Smooth muscle cell (in vitro differentiated cells): ENCODE measurements around the gene VWF. TPM values are rescaled to one million over a fixed set of nuclear protein-coding genes. Genes with fewer than 3 reads are reported as not detected.

Experiments used
- DNase-seq: peaks from one replicate; lab custom pipeline; 2025; ENCODE audit not compliant: unreplicated experiment; lab: John Stamatoyannopoulos, UW
- H2AFZ ChIP-seq: fragments of 200-600 bp; sonication (generic); 2 replicates; pipeline ENCODE4 v1.6.0; 2016; ENCODE audit warnings: antibody characterized with exemption, low read depth, mild to moderate bottlenecking
- H3F3A ChIP-seq: fragments of 200-600 bp; sonication (generic); 2 replicates; pipeline ENCODE4 v1.6.0; 2017; ENCODE audit warnings: antibody characterized with exemption, low read depth
- H3K27ac ChIP-seq: fragments of 200-600 bp; sonication (generic); 2 replicates; pipeline ENCODE4 v1.5.1; 2016; ENCODE audit warnings: low read depth, mild to moderate bottlenecking
- H3K27me3 ChIP-seq: fragments of 200-600 bp; sonication (generic); 2 replicates; pipeline ENCODE4 v1.6.1; 2016; ENCODE audit warnings: low read depth, mild to moderate bottlenecking
- H3K36me3 ChIP-seq: fragments of 200-600 bp; sonication (generic); 2 replicates; pipeline ENCODE4 v1.5.1; 2016; ENCODE audit warnings: low read depth
- H3K4me1 ChIP-seq: fragments of 200-600 bp; sonication (generic); 2 replicates; pipeline ENCODE4 v1.5.1; 2016; ENCODE audit warnings: low read depth
- H3K4me2 ChIP-seq: fragments of 200-600 bp; sonication (generic); 2 replicates; pipeline ENCODE4 v1.6.0; 2016; ENCODE audit warnings: mild to moderate bottlenecking
- H3K4me3 ChIP-seq: fragments of 200-600 bp; sonication (generic); 2 replicates; pipeline ENCODE4 v1.5.1; 2016; ENCODE audit warnings: mild to moderate bottlenecking
- H3K79me2 ChIP-seq: fragments of 200-600 bp; sonication (generic); 2 replicates; pipeline ENCODE4 v1.6.0; 2016; ENCODE audit warnings: low read depth, mild to moderate bottlenecking
- H3K9ac ChIP-seq: fragments of 200-600 bp; sonication (generic); 2 replicates; pipeline ENCODE4 v1.6.0; 2016; ENCODE audit warnings: low read depth
- H3K9me3 ChIP-seq: fragments of 200-600 bp; sonication (generic); replicated peaks from 2 replicates; pipeline ENCODE4 v1.5.1; 2016; ENCODE audit warnings: low read depth
- H4K20me1 ChIP-seq: fragments of 200-600 bp; sonication (generic); 2 replicates; pipeline ENCODE4 v1.6.0; 2016; ENCODE audit warnings: low read depth
- CTCF ChIP-seq: fragments of 200-600 bp; sonication (generic); IDR thresholded peaks from 2 replicates; pipeline ENCODE4 v1.5.1; 2017; ENCODE audit warnings: borderline replicate concordance, mild to moderate bottlenecking, antibody characterized with exemption; ENCODE audit not compliant: insufficient read depth, poor library complexity, severe bottlenecking
- WGBS: methylation state at CpG from one replicate; pipeline ENCODE4 v1.1.7; 2016; ENCODE audit warnings: low lambda C conversion rate; 5-methylcytosine and 5-hydroxymethylcytosine counted together
- polyA plus RNA-seq: library from polyadenylated mRNA; unstranded; fragments of >200 nt; fragmentation: Nextera tagmentation; extraction: Ambion mirVana; gene quantifications from 2 replicates; pipeline ENCODE4 v1.2.1, GENCODE V29; 2016
- total RNA-seq: library from RNA; depleted of rRNA; stranded (reverse); fragments of >200 nt; gene quantifications from 2 replicates; pipeline ENCODE4 v1.2.3, GENCODE V29; 2014

Gene VWF
- total and polyA plus RNA-seq, 2 experiments from 2014 or later, result 0.19 TPM; not detected in 1

- Histone ChIP-seq H3F3A (no peaks in the 10 kb centered on the region), H3K9ac (no peak overlapping the region), H3K36me3 (no peaks in the 10 kb centered on the region), H3K4me2 (no peak overlapping the region), H3K9me3 (no peaks in the 10 kb centered on the region), H2AFZ (no peak overlapping the region), H3K27ac (no peak overlapping the region), H3K79me2 (no peaks in the 10 kb centered on the region), H4K20me1 (no peaks in the 10 kb centered on the region), H3K4me1 (no peaks in the 10 kb centered on the region), H3K27me3 (peaks cover 11% of the 10 kb centered on the region), H3K4me3 (no peak overlapping the region)
- WGBS, result 72% methylated on average over 5 of the region's 5 CpGs
- no peak for DNase-seq
- TF ChIP-seq CTCF, result no peak
Observed at GRCh38 chr12:5923751-5924150, 200.7 kb downstream of the VWF start.

GRCh38 chr12:5923043-5923605 is 201.3 kb downstream of the VWF start:
- WGBS, result 82% methylated on average over 9 of the region's 14 CpGs
- Histone ChIP-seq H2AFZ (no peak overlapping the region), H3K9ac (no peak overlapping the region), H3K4me3 (no peak overlapping the region), H3K4me1 (no peaks in the 10 kb centered on the region), H3F3A (no peaks in the 10 kb centered on the region), H3K79me2 (no peaks in the 10 kb centered on the region), H3K36me3 (no peaks in the 10 kb centered on the region), H3K27ac (no peak overlapping the region), H3K4me2 (no peak overlapping the region), H4K20me1 (no peaks in the 10 kb centered on the region), H3K27me3 (peaks cover 11% of the 10 kb centered on the region), H3K9me3 (no peaks in the 10 kb centered on the region)
- TF ChIP-seq CTCF, result no peak
- no peak for DNase-seq

- no peaks in the 10 kb centered on the region for H3K9me3 ChIP-seq
- no peak overlapping the region for H2AFZ ChIP-seq
- WGBS, result 83% methylated on average over 15 of the region's 15 CpGs
- no peak overlapping the region for H3K27ac ChIP-seq
- no peak for TF ChIP-seq CTCF
- no peak overlapping the region for H3K4me2 ChIP-seq
- H4K20me1 ChIP-seq, result no peaks in the 10 kb centered on the region
- H3K4me3 ChIP-seq, result no peak overlapping the region
- no peak for DNase-seq
- H3F3A ChIP-seq, result no peaks in the 10 kb centered on the region
- no peak overlapping the region for H3K9ac ChIP-seq
- H3K27me3 ChIP-seq, result peaks cover 11% of the 10 kb centered on the region
- no peaks in the 10 kb centered on the region for H3K36me3 ChIP-seq
- no peaks in the 10 kb centered on the region for H3K79me2 ChIP-seq
- H3K4me1 ChIP-seq, result no peaks in the 10 kb centered on the region
Observed at GRCh38 chr12:5921966-5922899, 202.2 kb downstream of the VWF start.
